HG03196 (cell line): ENCODE data around the gene WNT7B.

Experiments
- ATAC-seq: cut with Tn5 transposase; IDR thresholded peaks from one replicate; pipeline ENCODE4 v1.9.1; 2021; ENCODE audit not compliant: unreplicated experiment

The WNT7B gene

GRCh38 chr22:45933506-45934167, 43.3 kb downstream of the WNT7B start:
- ATAC-seq: no peak

DNA sequence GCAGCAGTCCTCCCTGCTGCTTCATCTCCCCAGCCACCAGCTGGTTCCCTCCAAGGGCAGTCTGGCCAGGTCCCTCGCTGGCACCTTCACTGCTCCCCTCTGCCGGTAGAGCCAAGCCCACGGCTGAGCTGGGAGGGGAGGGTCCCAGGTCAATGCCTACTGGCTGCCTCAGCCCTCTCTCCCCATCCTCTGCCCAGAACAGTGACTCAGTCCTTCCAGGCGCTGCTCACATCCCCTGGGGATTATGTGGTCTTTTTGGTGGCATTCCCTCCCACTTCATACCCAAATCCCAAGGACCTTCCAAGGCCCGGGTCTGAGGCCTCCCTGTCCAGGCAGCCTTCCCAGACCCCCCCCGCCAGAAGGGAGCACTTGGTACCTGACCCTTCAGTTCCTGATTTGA, 44.9 kb downstream of the WNT7B start:
- ATAC-seq: no peak

GRCh38 chr22:45931042-45931441, 45.9 kb downstream of the WNT7B start:
- no peak for ATAC-seq

DNA sequence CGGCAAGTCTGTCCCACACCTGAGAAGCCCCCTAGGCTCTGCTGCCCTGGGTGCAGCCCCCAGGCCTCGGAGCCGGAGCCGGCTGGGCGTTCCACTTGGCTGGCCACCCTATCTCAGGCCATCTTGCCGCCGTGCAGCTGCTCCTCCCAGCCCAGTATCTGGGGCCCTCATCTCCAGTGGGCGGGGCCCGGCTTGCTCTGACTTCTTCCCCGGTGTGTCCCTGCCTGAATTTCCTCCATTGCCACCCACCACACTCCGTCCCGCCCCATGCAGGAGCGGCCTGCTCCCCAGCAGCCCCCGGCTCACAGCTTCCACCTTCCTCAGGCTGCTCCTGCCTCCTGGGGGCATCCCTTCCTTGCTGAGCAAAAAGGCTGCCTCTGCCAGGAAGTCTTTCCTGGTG, 46.6 kb downstream of the WNT7B start:
- no peak for ATAC-seq

- ATAC-seq: no peak
Observed at GRCh38 chr22:45929649-45930048, 47.3 kb downstream of the WNT7B start.

DNA sequence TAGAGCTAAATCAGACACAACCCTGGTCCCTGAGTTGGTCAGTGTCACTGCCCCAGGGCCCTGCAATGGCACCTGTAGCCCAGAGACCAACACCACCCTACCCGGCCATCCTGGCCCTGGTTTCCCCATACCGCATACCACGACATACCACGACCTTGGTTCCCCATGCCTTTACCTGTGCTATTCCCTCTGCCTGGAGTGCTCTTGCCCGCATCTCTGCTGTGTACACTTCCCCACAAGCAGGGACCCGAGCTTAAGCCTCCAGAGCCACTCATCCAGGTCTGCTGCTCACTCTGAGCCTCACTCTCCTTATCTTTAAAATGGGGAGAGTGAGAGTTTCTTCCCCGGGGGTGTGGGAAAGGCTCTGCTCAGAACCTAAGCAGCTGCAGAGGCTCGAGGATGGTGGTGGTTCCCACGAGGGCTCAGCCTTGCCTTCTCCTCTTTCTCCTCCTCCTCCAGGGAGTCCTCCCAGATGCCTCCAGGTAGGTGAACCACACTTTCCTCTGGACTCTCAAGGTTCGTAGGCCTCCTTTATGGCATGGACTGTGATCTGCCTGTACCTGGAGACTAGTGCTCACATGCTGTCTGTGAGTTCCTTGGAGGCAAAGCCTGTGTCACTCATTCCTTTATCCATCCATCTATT, 48.1 kb downstream of the WNT7B start:
- ATAC-seq: no peak

- ATAC-seq: no peak
Observed at GRCh38 chr22:45927059-45927458, 49.9 kb downstream of the WNT7B start.

DNA sequence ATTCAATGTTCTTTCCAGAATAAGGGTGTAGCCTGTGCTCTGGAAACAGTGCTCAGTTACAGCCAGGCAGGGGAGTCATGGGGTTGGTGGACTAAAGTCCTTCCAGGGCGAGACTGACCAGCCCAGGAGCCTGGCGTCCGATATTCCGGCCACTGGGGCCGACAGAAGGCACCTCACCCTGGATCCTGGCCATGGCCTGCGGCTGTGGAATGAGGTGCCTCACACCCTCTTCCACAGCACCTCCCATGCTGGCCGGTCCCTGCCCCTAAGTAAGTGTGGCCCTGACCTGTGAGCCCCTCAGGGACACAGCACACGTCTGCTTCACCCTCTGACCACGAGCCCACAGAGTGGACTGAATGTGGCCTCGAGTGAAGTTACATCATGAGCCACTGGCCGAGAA, 50.5 kb downstream of the WNT7B start:
- ATAC-seq: no peak

GRCh38 chr22:45925811-45926351, 51.1 kb downstream of the WNT7B start:
- ATAC-seq: no peak

GRCh38 chr22:45923835-45924234, 53.1 kb downstream of the WNT7B start:
- no peak for ATAC-seq

DNA sequence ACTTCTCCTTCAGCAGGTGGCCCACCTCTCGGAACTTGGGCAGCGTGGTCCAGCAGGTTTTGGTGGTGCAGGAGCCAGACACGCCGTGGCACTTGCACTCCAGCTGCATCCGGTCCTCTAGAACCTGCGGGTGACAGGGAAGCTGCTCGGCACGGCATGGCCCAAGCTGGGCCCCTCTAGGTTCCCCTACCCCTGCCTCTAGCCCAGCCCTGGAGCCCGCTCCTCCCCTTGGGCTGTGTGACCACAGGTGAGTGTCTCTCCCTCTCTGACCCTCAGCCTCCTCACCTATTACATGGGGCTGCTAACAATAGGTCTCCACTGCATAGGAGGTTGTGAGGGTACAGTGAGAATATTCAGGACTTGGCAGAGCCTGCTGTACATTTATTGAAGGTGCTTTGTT, 53.8 kb downstream of the WNT7B start:
- no peak for ATAC-seq

DNA sequence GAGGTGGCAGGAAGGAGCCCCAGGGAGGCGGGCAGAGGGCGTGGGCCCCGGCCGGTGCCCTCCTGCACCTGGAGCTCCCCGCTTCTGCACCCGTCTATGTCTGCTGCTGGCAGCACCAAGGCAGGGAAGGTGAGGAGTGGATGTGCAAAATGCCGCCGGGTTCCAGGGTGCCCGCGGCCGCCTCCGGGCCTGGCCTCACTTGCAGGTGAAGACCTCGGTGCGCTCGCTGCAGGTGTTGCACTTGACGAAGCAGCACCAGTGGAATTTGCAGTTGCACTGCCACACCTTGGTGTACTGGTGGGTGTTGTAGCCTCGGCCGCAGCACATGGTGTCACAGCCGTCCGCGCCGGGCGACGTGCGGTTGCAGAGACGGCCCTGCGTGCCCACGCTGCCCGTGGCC, 54.3 kb downstream of the WNT7B start:
- ATAC-seq: no peak

DNA sequence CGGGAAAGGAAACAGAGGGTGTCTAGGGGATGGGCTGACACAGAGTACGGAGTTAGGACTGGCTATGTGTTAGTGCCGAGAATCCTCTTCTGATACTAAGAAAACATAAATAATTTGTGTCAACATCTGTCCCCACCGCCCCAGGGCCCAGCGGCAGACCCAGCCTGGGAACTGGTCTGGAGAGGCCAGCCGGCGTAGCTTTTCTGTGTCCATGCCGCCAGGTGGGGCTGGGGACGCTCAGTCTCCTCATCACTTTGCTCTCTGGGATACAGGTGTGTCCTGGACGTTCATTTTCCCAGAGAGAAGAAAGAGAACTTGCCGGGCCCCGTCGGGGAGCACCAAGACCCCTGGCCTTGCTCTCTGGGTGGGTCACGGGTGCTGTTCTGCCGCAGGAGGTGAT, 54.7 kb downstream of the WNT7B start:
- no peak for ATAC-seq

- no peak for ATAC-seq
Observed at GRCh38 chr22:45919504-45920286, 57.3 kb downstream of the WNT7B start.

- ATAC-seq: no peak
Observed at GRCh38 chr22:45918459-45919370, 58.2 kb downstream of the WNT7B start.

DNA sequence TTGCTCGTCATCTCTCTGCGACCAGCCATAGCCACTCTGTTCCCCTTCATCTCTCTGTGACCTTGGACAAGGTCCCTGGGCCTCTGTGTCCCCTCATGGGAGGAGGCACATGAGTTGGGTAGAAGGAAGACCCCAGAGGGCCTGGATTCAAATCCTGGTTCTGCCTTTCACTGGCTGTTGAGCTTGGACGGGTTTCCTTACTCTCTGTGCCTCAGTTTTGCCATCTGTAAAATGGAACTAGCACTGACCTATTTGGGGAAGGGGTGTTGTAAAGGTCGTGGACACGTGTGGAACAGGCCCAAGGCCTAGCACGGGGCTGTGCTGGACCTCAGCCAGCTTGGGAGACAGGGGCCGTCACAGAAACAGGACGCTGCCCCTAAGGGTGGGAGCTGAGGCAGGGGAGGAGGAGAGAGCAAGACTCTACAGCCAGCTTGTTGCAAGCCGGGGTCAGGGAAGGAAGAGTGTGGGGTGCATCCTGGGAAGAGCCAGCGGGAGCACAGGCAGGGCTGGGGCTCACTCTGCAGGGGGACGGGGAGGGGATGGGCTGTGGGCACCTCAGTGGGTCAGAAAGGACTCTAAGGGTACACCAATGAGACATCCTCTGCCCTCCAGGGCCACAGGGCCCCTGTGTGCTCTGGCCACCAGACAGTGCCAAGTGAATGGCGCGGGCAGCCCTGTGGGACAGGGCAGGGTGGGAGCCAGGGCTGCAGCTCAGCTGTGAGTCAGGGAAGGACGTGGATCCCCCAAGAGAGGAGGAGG, 59.1 kb downstream of the WNT7B start:
- no peak for ATAC-seq

- ATAC-seq: no peak
Observed at GRCh38 chr22:45917146-45917545, 59.8 kb downstream of the WNT7B start.

DNA sequence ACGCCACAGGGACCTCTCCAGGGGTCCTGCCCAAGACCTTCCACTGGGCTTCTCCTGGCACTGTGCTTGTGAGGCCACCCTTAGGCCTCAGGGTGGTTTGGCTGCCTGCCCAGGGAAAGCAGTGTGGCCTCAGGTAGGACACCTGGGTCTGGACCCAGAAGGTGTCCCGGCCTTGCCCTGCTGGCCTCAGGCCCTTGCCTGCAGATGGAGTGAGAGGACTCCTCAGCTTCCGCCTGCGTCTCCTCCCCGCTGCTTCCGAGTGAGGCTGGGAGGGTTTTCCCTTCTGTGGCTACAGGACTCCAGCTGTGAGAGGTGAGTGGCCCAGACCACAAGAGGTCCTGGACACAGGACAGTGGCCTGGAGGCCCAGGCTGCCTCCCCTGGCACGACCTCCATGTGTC, 60.4 kb downstream of the WNT7B start:
- ATAC-seq: no peak

DNA sequence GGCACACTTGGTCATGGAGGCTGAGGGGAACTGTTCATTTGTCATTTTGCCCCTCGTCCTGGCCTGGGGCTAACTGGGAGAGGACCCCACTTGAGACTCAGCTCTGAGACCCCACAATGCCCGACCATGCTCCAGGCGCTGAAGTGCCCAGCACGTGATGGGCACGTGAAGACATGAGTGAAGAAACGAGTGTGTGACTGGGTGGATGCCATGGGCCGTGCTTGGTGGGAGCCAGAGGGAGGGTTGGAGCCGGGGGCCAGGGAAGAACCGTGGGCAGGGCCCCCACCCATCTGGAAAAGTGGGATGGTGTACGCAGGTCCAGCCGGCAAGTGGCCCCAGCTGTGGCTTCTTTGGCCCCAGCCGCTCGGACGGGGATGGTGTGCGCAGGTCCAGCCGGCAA, 61.1 kb downstream of the WNT7B start:
- no peak for ATAC-seq

- ATAC-seq: no peak
Observed at GRCh38 chr22:45915151-45915550, 61.8 kb downstream of the WNT7B start.
